ENCODE results near the gene CACNA2D2. TPM values are rescaled to one million over a fixed set of nuclear protein-coding genes. Genes with fewer than 3 reads are reported as not detected.
A peak's percentile ranks its signal among the peaks of the same experiment; 100 is the strongest.

CACNA2D2 gene
- total and polyA plus RNA-seq, 4 donors, result 0.10 to 0.19 (median 0.15) TPM

- DNase-seq (ENCODE audit: low spot score), result no peak
- Histone ChIP-seq H3K4me3 (ENCODE audit: low read depth in 1 of 3, low read length in 3 of 3) (no peak overlapping the region), H3K9ac (ENCODE audit: low read depth in 1 of 2, low read length in 2 of 2) (no peak overlapping the region), H3K27ac (ENCODE audit: low read depth in 1 of 2, low read length in 2 of 2) (no peak overlapping the region), H3K9me3 (ENCODE audit: control insufficient read depth in 4 of 4, low read length in 3 of 4) (no peaks in the 10 kb centered on the region), H3K36me3 (ENCODE audit: control insufficient read depth in 4 of 4, insufficient read depth in 3 of 4, low read depth in 1 of 4, low read length in 3 of 4) (no peaks in the 10 kb centered on the region), H3K4me1 (ENCODE audit: control insufficient read depth in 4 of 4, insufficient read depth in 4 of 4, low read length in 3 of 4) (no peaks in the 10 kb centered on the region), H3K27me3 (ENCODE audit: control insufficient read depth in 4 of 4, insufficient read depth in 4 of 4, low read length in 3 of 4) (no peaks in the 10 kb centered on the region)
- TF ChIP-seq ATF3 (IDR thresholded peaks at IDR 0.05) (no peak), JUND (IDR thresholded peaks at IDR 0.05) (no peak)
- 88% methylated on average over 13 of the region's 13 CpGs for WGBS
Observed at GRCh38 chr3:50453907-50454306, 49.5 kb downstream of the CACNA2D2 start.

GRCh38 chr3:50450209-50450921 is 53.1 kb downstream of the CACNA2D2 start:
- Histone ChIP-seq H3K9me3 (ENCODE audit: control insufficient read depth in 4 of 4, low read length in 3 of 4) (no peaks in the 10 kb centered on the region), H3K4me1 (ENCODE audit: control insufficient read depth in 4 of 4, insufficient read depth in 4 of 4, low read length in 3 of 4) (peaks cover 3 to 14% (median 10%) of the 10 kb centered on the region in 4 donors), H3K4me3 (ENCODE audit: low read depth in 1 of 3, low read length in 3 of 3) (no peak overlapping the region), H3K36me3 (ENCODE audit: control insufficient read depth in 4 of 4, insufficient read depth in 3 of 4, low read depth in 1 of 4, low read length in 3 of 4) (no peaks in the 10 kb centered on the region), H3K27me3 (ENCODE audit: control insufficient read depth in 4 of 4, insufficient read depth in 4 of 4, low read length in 3 of 4) (no peaks in the 10 kb centered on the region), H3K9ac (ENCODE audit: low read depth in 1 of 2, low read length in 2 of 2) (no peak overlapping the region), H3K27ac (ENCODE audit: low read depth in 1 of 2, low read length in 2 of 2) (no peak overlapping the region)
- peak; percentile 45 for DNase-seq (ENCODE audit: low spot score)
- no peak for TF ChIP-seq NR2F2 (IDR thresholded peaks at IDR 0.05)
- TF ChIP-seq ATF3 (IDR thresholded peaks at IDR 0.05), result no peak
- no peak for TF ChIP-seq EGR1 (IDR thresholded peaks at IDR 0.05; ENCODE audit: low read depth in 2 of 2)
- TF ChIP-seq RXRA (IDR thresholded peaks at IDR 0.05), result no peak
- no peak for TF ChIP-seq TAF1 (conservative IDR thresholded peaks at IDR 0.05)
- WGBS, result 71% methylated on average over 29 of the region's 29 CpGs

DNA sequence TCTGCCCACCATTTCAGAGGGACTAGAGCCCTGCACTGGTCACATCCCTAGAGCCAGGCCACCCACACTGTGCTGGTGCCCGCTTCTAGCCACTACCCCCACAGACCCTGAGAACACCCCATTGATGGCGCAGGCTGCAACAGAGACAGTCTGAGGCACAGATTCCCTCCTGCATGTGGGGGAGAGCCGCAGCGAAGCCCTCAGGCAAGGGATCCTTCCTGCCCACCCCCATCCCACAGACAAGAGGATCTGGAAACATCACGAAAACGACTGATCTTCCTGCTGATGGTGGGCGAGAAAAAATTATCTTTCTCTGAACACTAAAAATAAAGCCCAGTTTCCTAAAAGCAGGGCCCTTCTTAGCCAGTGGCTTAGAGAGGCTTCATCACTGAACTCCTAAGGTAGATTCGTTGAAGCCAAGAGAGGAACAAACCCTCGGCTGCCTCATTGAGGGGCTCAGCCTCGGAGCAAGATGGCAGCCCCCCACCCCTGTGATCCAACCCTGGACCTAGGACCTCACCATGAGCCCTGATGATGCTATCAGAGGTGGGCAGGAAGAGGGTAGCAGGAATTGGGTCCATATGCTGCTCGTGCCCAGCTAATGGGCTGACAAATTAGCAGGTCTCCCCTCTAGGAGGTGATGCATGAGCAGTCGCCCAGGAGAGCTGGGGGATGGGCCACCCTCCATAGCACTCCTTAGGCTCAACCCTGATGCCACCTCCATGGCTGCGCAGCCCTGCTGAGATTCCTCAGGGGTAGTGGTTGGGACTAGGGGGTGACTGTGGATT is 54.5 kb downstream of the CACNA2D2 start:
- WGBS, result 94% methylated on average over 13 of the region's 13 CpGs
- DNase-seq (ENCODE audit: low spot score), result no peak
- Histone ChIP-seq H3K9me3 (ENCODE audit: control insufficient read depth in 4 of 4, low read length in 3 of 4) (no peaks in the 10 kb centered on the region), H3K4me1 (ENCODE audit: control insufficient read depth in 4 of 4, insufficient read depth in 4 of 4, low read length in 3 of 4) (peaks cover 3 to 19% (median 13%) of the 10 kb centered on the region in 4 donors), H3K27me3 (ENCODE audit: control insufficient read depth in 4 of 4, insufficient read depth in 4 of 4, low read length in 3 of 4) (no peaks in the 10 kb centered on the region), H3K9ac (ENCODE audit: low read depth in 1 of 2, low read length in 2 of 2) (no peak overlapping the region), H3K4me3 (ENCODE audit: low read depth in 1 of 3, low read length in 3 of 3) (no peak overlapping the region), H3K36me3 (ENCODE audit: control insufficient read depth in 4 of 4, insufficient read depth in 3 of 4, low read depth in 1 of 4, low read length in 3 of 4) (no peaks in the 10 kb centered on the region), H3K27ac (ENCODE audit: low read depth in 1 of 2, low read length in 2 of 2) (no peak overlapping the region)
- TF ChIP-seq, protein P1, sequence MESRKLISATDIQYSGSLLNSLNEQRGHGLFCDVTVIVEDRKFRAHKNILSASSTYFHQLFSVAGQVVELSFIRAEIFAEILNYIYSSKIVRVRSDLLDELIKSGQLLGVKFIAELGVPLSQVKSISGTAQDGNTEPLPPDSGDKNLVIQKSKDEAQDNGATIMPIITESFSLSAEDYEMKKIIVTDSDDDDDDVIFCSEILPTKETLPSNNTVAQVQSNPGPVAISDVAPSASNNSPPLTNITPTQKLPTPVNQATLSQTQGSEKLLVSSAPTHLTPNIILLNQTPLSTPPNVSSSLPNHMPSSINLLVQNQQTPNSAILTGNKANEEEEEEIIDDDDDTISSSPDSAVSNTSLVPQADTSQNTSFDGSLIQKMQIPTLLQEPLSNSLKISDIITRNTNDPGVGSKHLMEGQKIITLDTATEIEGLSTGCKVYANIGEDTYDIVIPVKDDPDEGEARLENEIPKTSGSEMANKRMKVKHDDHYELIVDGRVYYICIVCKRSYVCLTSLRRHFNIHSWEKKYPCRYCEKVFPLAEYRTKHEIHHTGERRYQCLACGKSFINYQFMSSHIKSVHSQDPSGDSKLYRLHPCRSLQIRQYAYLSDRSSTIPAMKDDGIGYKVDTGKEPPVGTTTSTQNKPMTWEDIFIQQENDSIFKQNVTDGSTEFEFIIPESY (IDR thresholded peaks at IDR 0.05), result no peak
- no peak for TF ChIP-seq TAF1 (conservative IDR thresholded peaks at IDR 0.05)
- no peak for TF ChIP-seq RXRA (IDR thresholded peaks at IDR 0.05)
- no peak for TF ChIP-seq HNF4G (IDR thresholded peaks at IDR 0.05)
- TF ChIP-seq JUND (IDR thresholded peaks at IDR 0.05), result no peak
- TF ChIP-seq RAD21 (IDR thresholded peaks at IDR 0.05), result no peak
- TF ChIP-seq EGR1 (IDR thresholded peaks at IDR 0.05; ENCODE audit: low read depth in 2 of 2), result no peak
- no peak for TF ChIP-seq YY1 (IDR thresholded peaks at IDR 0.05)
- no peak for TF ChIP-seq MAX (IDR thresholded peaks at IDR 0.05)
- no peak for TF ChIP-seq FOXA1 (IDR thresholded peaks at IDR 0.05)
- TF ChIP-seq, protein P2, sequence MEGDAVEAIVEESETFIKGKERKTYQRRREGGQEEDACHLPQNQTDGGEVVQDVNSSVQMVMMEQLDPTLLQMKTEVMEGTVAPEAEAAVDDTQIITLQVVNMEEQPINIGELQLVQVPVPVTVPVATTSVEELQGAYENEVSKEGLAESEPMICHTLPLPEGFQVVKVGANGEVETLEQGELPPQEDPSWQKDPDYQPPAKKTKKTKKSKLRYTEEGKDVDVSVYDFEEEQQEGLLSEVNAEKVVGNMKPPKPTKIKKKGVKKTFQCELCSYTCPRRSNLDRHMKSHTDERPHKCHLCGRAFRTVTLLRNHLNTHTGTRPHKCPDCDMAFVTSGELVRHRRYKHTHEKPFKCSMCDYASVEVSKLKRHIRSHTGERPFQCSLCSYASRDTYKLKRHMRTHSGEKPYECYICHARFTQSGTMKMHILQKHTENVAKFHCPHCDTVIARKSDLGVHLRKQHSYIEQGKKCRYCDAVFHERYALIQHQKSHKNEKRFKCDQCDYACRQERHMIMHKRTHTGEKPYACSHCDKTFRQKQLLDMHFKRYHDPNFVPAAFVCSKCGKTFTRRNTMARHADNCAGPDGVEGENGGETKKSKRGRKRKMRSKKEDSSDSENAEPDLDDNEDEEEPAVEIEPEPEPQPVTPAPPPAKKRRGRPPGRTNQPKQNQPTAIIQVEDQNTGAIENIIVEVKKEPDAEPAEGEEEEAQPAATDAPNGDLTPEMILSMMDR (IDR thresholded peaks at IDR 0.05; ENCODE audit: low read depth, low read length, missing input control), result no peak
- no peak for TF ChIP-seq NR2F2 (IDR thresholded peaks at IDR 0.05)
- no peak for TF ChIP-seq ATF3 (IDR thresholded peaks at IDR 0.05)
- no peak for TF ChIP-seq SP1 (IDR thresholded peaks at IDR 0.05)
- no peak for TF ChIP-seq GABPA (IDR thresholded peaks at IDR 0.05 in 1 of 2, conservative IDR thresholded peaks at IDR 0.05 in 1 of 2)

All from liver (tissue), 9 donors.